Activated CD4-positive, CD25-positive, alpha-beta regulatory T cell (primary cell): ENCODE measurements around the gene AZGP1.
A peak's percentile ranks its signal among the peaks of the same experiment; 100 is the strongest.
"Not testable (repeated sequence)": the region's sequence is repeated elsewhere in the genome, so short reads cannot be mapped to it uniquely, and the experiment has no call there.

Experiments used
- DNase-seq, 4 experiments: peaks; one replicate each; lab custom pipeline; 2025; lab: John Stamatoyannopoulos, UW

The AZGP1 gene

GRCh38 chr7:99950819-99951218, 25.0 kb downstream of the AZGP1 start:
- not testable (repeated sequence) for DNase-seq

- DNase-seq, result no peak
These were observed 26.1 kb downstream of the AZGP1 start for GRCh38 chr7:99949645-99950228.

GRCh38 chr7:99947608-99948007, 28.2 kb downstream of the AZGP1 start:
- DNase-seq, result no peak

- no peak for DNase-seq
These were observed 31.2 kb downstream of the AZGP1 start for GRCh38 chr7:99944497-99945070.

- DNase-seq, result no peak
These were observed 32.0 kb downstream of the AZGP1 start for GRCh38 chr7:99943641-99944496.

- no peak for DNase-seq
These were observed 37.5 kb downstream of the AZGP1 start for GRCh38 chr7:99938296-99938695.

- DNase-seq, result not testable (repeated sequence)
These were observed 40.8 kb downstream of the AZGP1 start for GRCh38 chr7:99935009-99935408.

GRCh38 chr7:99930376-99930775, 45.5 kb downstream of the AZGP1 start:
- no peak for DNase-seq

GRCh38 chr7:99929730-99930053, 46.1 kb downstream of the AZGP1 start:
- no peak for DNase-seq

GRCh38 chr7:99928994-99929729, 46.7 kb downstream of the AZGP1 start, which contains the start of gene GJC3:
Gene GJC3 (minus strand): TSS chr7:99929620. CDS start chr7:99929620, 0 bp downstream.
- DNase-seq, result peak in 2 of 4 experiments; percentile 6 to 32

GRCh38 chr7:99928188-99928587, 47.6 kb downstream of the AZGP1 start:
- DNase-seq, result no peak

GRCh38 chr7:99927536-99927935, 48.3 kb downstream of the AZGP1 start:
- no peak for DNase-seq

- no peak for DNase-seq
These were observed 49.5 kb downstream of the AZGP1 start for GRCh38 chr7:99926321-99926720.

- no peak for DNase-seq
These were observed 52.6 kb downstream of the AZGP1 start for GRCh38 chr7:99923200-99923599.

GRCh38 chr7:99920149-99920548, 55.7 kb downstream of the AZGP1 start:
- DNase-seq, result no peak

GRCh38 chr7:99919814-99920112, 56.1 kb downstream of the AZGP1 start:
- no peak for DNase-seq

- DNase-seq, result peak; percentile 79 to 86 (median 84)
These were observed 56.6 kb downstream of the AZGP1 start, which contains the start of gene TRIM4 for GRCh38 chr7:99918959-99919813. Gene TRIM4 (minus strand): TSS chr7:99919530. CDS start chr7:99919401, 129 bp downstream.
